HFF-Myc (cell line): ENCODE data around the gene IFT43.

Experiments
- DNase-seq: peaks from one replicate; pipeline ENCODE4 v3.0.0-alpha.2; 2011; ENCODE audit warnings: low read depth; ENCODE audit errors: extremely low read depth
- H3K4me3 ChIP-seq: replicated peaks from 2 replicates; pipeline ENCODE4 v1.5.1; 2011; ENCODE audit warnings: low read depth, mild to moderate bottlenecking, control low read depth, low read length
- TF ChIP-seq, protein P1 (sequence below): IDR thresholded peaks from 2 replicates; pipeline ENCODE4 v1.5.1; 2012; ENCODE audit warnings: mild to moderate bottlenecking, low read depth, low read length, control low read depth; ENCODE audit errors: missing control alignments

IFT43 gene

DNA sequence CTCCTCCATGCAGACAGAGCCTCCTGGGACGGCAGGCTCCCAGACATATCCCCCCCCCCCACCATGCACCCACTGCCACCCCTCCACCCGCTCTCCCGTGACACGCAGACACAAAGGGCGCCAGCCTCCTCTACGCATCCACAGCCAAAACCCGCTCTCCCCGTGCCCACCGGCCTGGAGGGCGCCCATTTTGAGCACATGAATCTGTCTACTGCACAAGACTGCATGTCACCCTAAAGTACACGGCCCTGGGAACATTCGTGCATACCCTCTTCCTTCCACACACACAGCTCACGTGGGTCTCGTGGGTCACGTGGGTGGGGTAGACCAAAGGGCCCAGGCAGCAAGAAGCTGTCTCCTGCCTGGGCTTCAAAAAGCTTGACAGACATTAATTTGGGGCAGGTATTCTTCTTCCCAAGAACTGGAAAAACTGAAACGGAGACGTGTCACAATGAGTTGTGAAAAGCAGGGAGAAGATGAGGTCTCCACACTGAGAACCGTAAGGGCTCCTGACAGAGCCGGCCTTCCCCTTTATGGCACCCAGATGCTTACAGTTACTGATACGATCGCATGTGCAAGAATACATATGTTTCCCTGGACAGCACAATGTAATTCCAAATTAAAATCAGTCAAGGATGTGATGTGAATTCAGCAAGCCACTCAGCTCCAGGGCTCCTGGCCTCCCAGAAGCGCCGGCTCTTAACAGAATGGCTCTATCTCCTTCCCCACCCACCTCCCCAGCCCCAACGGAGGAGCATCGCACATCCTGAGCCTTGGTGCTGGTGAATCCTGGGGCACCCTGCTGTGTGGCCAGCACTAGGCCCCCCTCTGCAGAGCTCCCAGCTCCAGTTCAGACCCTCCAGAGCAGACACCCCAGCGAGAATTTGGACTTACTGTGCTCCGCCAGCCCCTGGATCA, 5.7 kb upstream of the IFT43 start:
- H3K4me3 ChIP-seq = peak overlapping the region; percentile 62

DNA sequence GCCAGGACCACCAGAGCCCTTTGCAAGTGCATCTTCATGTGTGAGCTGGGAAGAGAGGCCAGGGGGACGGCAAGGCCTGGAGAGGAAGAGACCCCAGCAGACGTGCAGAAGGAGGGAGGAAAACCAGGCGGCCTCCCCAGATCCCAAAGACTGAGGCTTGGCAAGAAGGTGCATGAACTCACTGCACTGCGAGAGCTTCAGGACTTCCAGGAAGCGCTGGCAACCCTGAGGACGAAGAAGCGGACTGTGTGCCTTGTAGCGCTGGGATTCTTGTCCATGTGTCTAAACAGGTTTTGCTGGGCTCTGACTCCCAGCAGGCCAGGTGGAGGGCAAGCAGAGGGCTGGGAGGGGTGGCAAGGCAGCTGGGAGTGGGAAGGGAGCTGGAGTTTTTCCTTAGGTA, 4.7 kb upstream of the IFT43 start:
- peak overlapping the region; percentile 62 for H3K4me3 ChIP-seq
- TF ChIP-seq, protein P1, sequence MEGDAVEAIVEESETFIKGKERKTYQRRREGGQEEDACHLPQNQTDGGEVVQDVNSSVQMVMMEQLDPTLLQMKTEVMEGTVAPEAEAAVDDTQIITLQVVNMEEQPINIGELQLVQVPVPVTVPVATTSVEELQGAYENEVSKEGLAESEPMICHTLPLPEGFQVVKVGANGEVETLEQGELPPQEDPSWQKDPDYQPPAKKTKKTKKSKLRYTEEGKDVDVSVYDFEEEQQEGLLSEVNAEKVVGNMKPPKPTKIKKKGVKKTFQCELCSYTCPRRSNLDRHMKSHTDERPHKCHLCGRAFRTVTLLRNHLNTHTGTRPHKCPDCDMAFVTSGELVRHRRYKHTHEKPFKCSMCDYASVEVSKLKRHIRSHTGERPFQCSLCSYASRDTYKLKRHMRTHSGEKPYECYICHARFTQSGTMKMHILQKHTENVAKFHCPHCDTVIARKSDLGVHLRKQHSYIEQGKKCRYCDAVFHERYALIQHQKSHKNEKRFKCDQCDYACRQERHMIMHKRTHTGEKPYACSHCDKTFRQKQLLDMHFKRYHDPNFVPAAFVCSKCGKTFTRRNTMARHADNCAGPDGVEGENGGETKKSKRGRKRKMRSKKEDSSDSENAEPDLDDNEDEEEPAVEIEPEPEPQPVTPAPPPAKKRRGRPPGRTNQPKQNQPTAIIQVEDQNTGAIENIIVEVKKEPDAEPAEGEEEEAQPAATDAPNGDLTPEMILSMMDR = no peak

More for the DNA sequence above, 5.7 kb upstream of the IFT43 start:
- DNase-seq = no peak
- TF ChIP-seq, protein P1 = no peak

DNA sequence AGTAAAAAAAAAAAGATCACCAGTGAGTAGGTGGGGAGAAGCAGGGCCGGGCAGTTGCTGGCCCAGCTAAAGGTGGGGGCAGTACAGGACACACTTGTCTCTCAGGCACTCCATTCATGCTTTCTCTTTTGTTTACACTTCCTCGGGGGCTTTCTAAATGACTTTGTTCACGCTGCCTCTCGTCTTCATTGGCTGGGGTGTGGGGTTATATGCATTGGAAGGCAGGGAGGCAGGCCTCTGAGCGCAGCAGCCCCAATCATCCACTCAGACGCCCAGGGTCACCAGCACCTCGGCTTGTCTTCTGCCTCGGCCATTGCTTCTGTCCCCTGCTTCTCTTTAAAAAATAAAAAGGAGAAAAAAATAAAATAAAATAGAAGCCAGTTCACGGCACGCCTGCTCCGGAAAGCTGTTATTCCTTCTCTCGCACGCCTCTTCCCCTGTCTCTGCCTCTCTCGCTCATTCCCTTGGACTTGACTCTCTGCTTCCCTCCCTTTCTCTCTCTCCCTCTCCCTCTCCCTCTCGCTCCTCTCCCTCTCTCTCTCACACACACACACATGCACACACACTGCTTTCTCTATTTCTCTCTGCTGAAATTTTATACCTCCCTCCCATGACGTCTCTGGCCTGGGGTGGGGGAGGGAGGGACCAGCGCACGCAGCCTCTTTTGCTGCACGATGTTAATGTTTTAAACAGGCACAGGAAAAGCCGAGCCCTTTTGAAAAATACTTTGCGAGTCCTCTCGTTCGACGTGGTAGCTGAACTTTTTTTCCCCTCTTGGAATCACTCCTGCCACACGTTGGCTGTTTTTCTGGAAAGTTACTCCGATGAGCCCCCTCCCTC, 3.9 kb upstream of the IFT43 start, which contains the start of gene TGFB3:
Gene TGFB3 (minus strand): TSS at position 570 of the 840 bp plus-strand sequence. CDS start 1,102 bp downstream, outside the sequence.
- TF ChIP-seq, protein P1 = no peak
- peak within 1 kb of the TSS; percentile 62 for H3K4me3 ChIP-seq
- DNase-seq = peak; percentile 85

More for the DNA sequence above, 4.7 kb upstream of the IFT43 start:
- no peak for DNase-seq

DNA sequence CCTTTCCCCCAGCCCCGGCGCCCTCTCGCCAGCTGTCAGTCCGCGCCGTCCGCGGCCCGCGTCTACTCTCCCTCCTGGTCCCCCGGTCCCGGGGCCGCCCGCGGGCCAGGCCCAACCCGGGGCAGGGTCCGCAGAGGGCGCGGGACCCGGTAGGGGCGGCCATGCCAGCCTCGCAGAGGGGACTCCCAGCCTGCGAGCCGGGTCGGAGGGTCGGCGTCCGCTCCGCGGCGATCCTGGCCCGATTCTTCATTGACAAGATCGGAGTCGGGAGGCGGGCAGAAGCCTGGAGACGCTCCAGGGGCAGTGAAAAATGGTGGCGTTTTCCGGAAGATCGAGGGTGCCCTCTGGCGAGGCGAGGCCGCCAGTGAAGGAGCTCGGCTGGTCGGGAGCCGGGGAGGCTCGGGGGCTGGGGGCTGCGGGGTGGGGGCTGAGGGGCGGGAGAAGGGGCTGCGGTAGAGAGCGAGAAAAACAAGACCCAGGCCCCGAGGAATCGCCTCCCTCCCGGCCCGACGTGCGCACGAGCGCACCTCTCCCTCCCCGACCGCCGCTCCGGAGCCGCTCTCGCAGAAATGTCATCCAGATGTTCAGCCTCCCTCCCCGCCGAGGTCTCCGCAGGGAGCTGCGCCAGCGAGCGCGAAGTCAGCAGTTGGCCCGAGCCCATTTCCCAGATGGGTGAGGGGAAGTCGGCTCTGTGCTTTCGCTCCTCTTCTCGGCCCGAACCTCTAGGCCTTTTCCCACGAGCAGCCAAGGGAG, 3.1 kb upstream of the IFT43 start:
- TF ChIP-seq, protein P1 = peak; percentile 46
- no peak for DNase-seq
- peak overlapping the region; percentile 62 for H3K4me3 ChIP-seq

DNA sequence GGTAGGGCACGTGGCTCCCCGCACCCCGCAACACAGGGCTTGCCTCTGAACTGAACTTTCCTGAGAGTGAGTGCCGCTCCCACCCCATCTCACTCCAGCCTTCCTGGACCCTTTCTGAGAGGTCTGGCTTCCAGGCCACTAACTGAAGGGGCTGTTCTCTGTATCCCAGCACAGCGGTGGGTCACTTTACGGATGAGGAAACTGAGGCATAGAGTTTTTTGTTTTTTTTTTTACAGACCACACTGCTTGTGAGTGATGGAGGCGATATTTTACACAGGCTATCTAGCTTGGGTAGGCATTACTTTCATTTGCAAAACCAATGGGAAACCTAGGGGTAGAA, 2.6 kb upstream of the IFT43 start:
- H3K4me3 ChIP-seq = peak overlapping the region; percentile 62
- TF ChIP-seq, protein P1 = no peak
- DNase-seq = no peak

DNA sequence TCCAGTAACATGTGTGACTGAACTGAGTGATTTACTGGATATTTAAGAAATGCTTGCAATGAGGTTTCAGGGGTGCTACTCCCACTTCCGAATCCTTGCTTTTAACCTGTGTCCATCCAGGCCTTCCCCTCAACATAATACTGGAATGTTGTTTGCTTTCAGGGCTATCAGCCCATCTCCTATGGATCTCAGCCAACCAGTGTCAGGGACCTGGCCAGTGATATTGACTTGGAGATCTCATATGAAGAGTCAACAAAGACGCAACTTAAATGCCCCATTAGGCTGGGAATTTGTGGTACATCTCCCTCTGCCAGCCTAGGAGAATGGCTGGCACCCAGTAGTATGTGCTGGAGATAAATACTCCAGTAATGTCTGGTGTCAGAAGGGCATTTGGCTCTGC, 889 bp upstream of the IFT43 start:
- TF ChIP-seq, protein P1 = no peak
- no peak for DNase-seq
- H3K4me3 ChIP-seq = no peak overlapping the region
